ENCODE measurements around the gene MMD. TPM values are rescaled to one million over a fixed set of nuclear protein-coding genes. Genes with fewer than 3 reads are reported as not detected.

The MMD gene
- total RNA-seq, 2 experiments from 2014 or later: 15.3 to 17.4 TPM

DNA sequence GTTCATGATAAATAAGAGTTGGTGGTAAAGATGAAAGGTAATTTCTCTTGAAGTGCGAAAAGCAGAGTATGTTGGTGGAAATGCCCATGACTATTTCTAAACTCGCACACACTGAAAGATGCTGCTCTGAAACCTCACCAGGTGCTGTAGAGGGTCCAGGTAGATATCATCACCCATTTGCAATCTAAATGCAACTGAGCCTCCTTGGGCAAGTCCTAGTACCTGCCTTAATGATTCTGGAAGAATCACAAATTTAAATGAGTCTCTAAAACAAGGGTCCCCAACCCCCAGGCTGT is 5.9 kb upstream of the MMD start:
- CTCF ChIA-PET: no interaction called here
- Histone ChIP-seq H3K27ac (ENCODE audit: low read depth in 1 of 2, low read length in 2 of 2) (no peak overlapping the region), H3K36me3 (ENCODE audit: insufficient read depth, low read length) (no peaks in the 10 kb centered on the region), H3K4me1 (ENCODE audit: insufficient read depth, low read length) (peaks cover 3% of the 10 kb centered on the region), H3K27me3 (ENCODE audit: control insufficient read depth in 1 of 2, insufficient read depth in 2 of 2, low read length in 2 of 2) (peaks cover 6 to 7% of the 10 kb centered on the region in 2 experiments), H3K9me3 (ENCODE audit: control insufficient read depth in 1 of 2, insufficient read depth in 1 of 2, low read length in 2 of 2) (no peaks in the 10 kb centered on the region), H3K4me3 (ENCODE audit: low read length) (no peak overlapping the region)
- H3K36me3 Mint-ChIP-seq (ENCODE audit: low read depth): no peaks in the 10 kb centered on the region
- no peak overlapping the region for H3K27ac Mint-ChIP-seq
- ATAC-seq (ENCODE audit: poor library complexity) (no peak), DNase-seq (no peak)
- POLR2A ChIA-PET: no interaction called here
- intact Hi-C loops (cut with DNase I, micrococcal nuclease): loop anchor here in 1 of 2 experiments (10.0 kb wide), 2 partner anchors 327 to 1657 kb away; partner anchors contain the start of genes AKAP1 and PCTP
- no peak overlapping the region for H3K4me3 Mint-ChIP-seq
- peaks cover 6% of the 10 kb centered on the region for H3K4me1 Mint-ChIP-seq (ENCODE audit: low read depth)
- peaks cover 48% of the 10 kb centered on the region for H3K27me3 Mint-ChIP-seq
- no peaks in the 10 kb centered on the region for H3K9me3 Mint-ChIP-seq
- TF ChIP-seq, protein P1, sequence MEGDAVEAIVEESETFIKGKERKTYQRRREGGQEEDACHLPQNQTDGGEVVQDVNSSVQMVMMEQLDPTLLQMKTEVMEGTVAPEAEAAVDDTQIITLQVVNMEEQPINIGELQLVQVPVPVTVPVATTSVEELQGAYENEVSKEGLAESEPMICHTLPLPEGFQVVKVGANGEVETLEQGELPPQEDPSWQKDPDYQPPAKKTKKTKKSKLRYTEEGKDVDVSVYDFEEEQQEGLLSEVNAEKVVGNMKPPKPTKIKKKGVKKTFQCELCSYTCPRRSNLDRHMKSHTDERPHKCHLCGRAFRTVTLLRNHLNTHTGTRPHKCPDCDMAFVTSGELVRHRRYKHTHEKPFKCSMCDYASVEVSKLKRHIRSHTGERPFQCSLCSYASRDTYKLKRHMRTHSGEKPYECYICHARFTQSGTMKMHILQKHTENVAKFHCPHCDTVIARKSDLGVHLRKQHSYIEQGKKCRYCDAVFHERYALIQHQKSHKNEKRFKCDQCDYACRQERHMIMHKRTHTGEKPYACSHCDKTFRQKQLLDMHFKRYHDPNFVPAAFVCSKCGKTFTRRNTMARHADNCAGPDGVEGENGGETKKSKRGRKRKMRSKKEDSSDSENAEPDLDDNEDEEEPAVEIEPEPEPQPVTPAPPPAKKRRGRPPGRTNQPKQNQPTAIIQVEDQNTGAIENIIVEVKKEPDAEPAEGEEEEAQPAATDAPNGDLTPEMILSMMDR (IDR thresholded peaks at IDR 0.05): no peak

GRCh38 chr17:55426851-55427586 is 5.4 kb upstream of the MMD start:
- DNase-seq: no peak
- ATAC-seq (ENCODE audit: poor library complexity): no peak
- H3K9me3 ChIP-seq (ENCODE audit: control insufficient read depth in 1 of 2, insufficient read depth in 1 of 2, low read length in 2 of 2): no peaks in the 10 kb centered on the region
- H3K27ac ChIP-seq (ENCODE audit: low read depth in 1 of 2, low read length in 2 of 2): no peak overlapping the region
- CTCF ChIA-PET: no interaction called here
- H3K9me3 Mint-ChIP-seq: no peaks in the 10 kb centered on the region
- no peaks in the 10 kb centered on the region for H3K36me3 ChIP-seq (ENCODE audit: insufficient read depth, low read length)
- H3K36me3 Mint-ChIP-seq (ENCODE audit: low read depth): no peaks in the 10 kb centered on the region
- intact Hi-C loops (cut with DNase I, micrococcal nuclease): loop anchor here in 1 of 2 experiments (10.0 kb wide), 2 partner anchors 328 to 1658 kb away; partner anchors contain the start of genes AKAP1 and PCTP
- H3K4me1 Mint-ChIP-seq (ENCODE audit: low read depth): peaks cover 4% of the 10 kb centered on the region
- H3K4me3 ChIP-seq (ENCODE audit: low read length): no peak overlapping the region
- H3K27me3 ChIP-seq (ENCODE audit: control insufficient read depth in 1 of 2, insufficient read depth in 2 of 2, low read length in 2 of 2): peaks cover 6 to 7% of the 10 kb centered on the region in 2 experiments
- peaks cover 48% of the 10 kb centered on the region for H3K27me3 Mint-ChIP-seq
- POLR2A ChIA-PET: no interaction called here
- TF ChIP-seq, protein P1 (IDR thresholded peaks at IDR 0.05): no peak
- no peak overlapping the region for H3K4me3 Mint-ChIP-seq
- H3K27ac Mint-ChIP-seq: no peak overlapping the region
- peaks cover 4% of the 10 kb centered on the region for H3K4me1 ChIP-seq (ENCODE audit: insufficient read depth, low read length)

DNA sequence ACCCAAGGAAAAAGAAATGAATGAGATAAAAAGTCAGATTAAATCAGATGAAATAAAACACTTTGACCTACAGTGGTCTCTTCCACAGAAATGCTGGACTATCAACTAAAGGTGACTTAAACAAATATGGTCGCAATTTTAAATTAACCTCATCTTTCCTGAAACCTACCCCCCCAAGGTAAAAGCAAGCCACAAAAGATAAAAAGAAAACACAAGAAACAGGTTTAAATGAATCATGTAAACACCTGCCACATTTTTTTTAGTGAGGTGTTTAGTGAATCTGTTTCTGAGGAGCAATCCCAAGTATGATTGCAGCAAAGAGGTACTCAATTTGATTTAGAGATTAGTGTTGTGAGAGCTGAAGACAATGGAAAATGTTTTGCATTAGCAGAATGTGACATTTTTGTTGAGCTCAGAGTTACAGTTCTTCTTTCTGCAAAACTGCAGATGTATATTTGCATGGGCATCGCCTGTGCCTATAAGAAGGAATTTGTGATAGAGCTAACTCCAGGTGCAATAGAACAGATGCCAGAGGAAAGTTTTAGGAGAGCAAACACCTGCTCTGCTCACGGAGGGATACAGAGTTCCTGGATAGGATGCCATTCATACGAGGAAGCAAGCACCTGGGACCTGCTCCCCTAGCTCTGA is 3.4 kb upstream of the MMD start:
- Histone ChIP-seq H3K9me3 (ENCODE audit: control insufficient read depth in 1 of 2, insufficient read depth in 1 of 2, low read length in 2 of 2) (no peaks in the 10 kb centered on the region), H3K27me3 (ENCODE audit: control insufficient read depth in 1 of 2, insufficient read depth in 2 of 2, low read length in 2 of 2) (peaks cover 6 to 7% of the 10 kb centered on the region in 2 experiments), H3K27ac (ENCODE audit: low read depth in 1 of 2, low read length in 2 of 2) (no peak overlapping the region), H3K36me3 (ENCODE audit: insufficient read depth, low read length) (no peaks in the 10 kb centered on the region), H3K4me3 (ENCODE audit: low read length) (no peak overlapping the region), H3K4me1 (ENCODE audit: insufficient read depth, low read length) (peaks cover 17% of the 10 kb centered on the region)
- peaks cover 48% of the 10 kb centered on the region for H3K27me3 Mint-ChIP-seq
- no peak overlapping the region for H3K27ac Mint-ChIP-seq
- H3K9me3 Mint-ChIP-seq: no peaks in the 10 kb centered on the region
- DNase-seq: no peak
- no peak overlapping the region for H3K4me3 Mint-ChIP-seq
- intact Hi-C loops (cut with DNase I, micrococcal nuclease): loop anchor here in 1 of 2 experiments (5.0 to 10.0 kb wide), 4 partner anchors 188 to 1660 kb away; partner anchors contain the start of genes AKAP1, COX11, PCTP and STXBP4
- peaks cover 8% of the 10 kb centered on the region for H3K36me3 Mint-ChIP-seq (ENCODE audit: low read depth)
- ChIA-PET POLR2A (no interaction called here), CTCF (no interaction called here)
- ATAC-seq (ENCODE audit: poor library complexity): no peak
- H3K4me1 Mint-ChIP-seq (ENCODE audit: low read depth): peaks cover 14% of the 10 kb centered on the region
- TF ChIP-seq, protein P1 (IDR thresholded peaks at IDR 0.05): no peak

All from CD4-positive, alpha-beta T cell (primary cell).